ENCODE measurements around the gene NLRP1.

DNA sequence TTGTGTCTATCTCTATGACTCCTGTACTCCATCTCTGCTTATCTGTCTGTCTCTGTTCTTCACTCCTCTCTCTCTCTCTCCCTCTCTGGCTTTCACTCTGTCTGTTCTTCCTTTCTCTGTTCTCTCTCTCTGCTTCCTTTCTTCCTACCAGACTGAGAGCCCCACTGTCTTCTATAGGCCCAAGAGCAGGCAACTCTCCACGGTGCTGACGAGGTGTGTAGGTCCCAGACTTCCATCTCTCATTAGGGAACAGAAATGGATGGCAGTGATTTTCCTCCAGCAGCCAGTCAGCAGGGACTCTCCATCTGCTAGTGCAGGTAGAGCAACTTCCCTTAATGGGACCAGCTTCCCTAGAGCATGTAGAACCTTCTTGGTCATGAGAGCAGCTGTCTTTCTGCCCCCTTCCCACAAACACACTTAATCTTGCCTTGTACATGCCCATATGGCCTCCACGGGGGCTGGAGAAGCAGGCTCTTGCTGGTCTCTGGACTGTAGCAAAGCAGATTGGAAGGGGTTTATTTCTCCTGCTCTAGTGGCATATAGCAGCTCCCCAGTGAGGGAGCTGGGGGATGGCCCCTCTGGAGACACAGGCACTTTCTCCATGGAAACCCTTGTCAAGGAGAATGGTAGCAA is 47.8 kb upstream of the NLRP1 start:
- TF ChIP-seq, protein P1, sequence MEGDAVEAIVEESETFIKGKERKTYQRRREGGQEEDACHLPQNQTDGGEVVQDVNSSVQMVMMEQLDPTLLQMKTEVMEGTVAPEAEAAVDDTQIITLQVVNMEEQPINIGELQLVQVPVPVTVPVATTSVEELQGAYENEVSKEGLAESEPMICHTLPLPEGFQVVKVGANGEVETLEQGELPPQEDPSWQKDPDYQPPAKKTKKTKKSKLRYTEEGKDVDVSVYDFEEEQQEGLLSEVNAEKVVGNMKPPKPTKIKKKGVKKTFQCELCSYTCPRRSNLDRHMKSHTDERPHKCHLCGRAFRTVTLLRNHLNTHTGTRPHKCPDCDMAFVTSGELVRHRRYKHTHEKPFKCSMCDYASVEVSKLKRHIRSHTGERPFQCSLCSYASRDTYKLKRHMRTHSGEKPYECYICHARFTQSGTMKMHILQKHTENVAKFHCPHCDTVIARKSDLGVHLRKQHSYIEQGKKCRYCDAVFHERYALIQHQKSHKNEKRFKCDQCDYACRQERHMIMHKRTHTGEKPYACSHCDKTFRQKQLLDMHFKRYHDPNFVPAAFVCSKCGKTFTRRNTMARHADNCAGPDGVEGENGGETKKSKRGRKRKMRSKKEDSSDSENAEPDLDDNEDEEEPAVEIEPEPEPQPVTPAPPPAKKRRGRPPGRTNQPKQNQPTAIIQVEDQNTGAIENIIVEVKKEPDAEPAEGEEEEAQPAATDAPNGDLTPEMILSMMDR (IDR thresholded peaks at IDR 0.05) = no peak
- TF ChIP-seq EZH2phosphoT487 (IDR thresholded peaks at IDR 0.05) (no peak), EZH2 (IDR thresholded peaks at IDR 0.05) (no peak)

Data from neural progenitor cell (in vitro differentiated cells).